GM12878 (cell line): ENCODE results near the gene PCYOX1L. TPM values are rescaled to one million over a fixed set of nuclear protein-coding genes. Genes with fewer than 3 reads are reported as not detected.

Experiments used
- ATAC-seq: fragments of 200-7000 bp; cut with Tn5 transposase; 3 replicates; pipeline ENCODE4 v1.9.1; 2020; ENCODE audit warnings: mild to moderate bottlenecking, moderate library complexity
- BruUV-seq: library from RNA; stranded (reverse); fragments of 400-500 nt; replicated peaks from 2 replicates; lab custom pipeline; 2021; lab: Mats Ljungman, UMichigan
- CTCF ChIA-PET: fragments of 300-600 bp; sonication (Branson Sonifier 250); formaldehyde crosslinking; extraction: SDS; loops from one replicate; lab custom pipeline; 2021; ENCODE audit warnings: inconsistent platforms; lab: Yijun Ruan, JAX
- POLR2A ChIA-PET: fragments of 350-600 bp; formaldehyde crosslinking; extraction: SDS; loops from one replicate; lab custom pipeline; 2021; ENCODE audit warnings: inconsistent platforms; lab: Charles Lee
- RAD21 ChIA-PET: fragments of 300-600 bp; sonication (Branson Sonifier 250); formaldehyde crosslinking; loops from one replicate; lab custom pipeline; 2023; ENCODE audit warnings: antibody characterized with exemption; ENCODE audit not compliant: unreplicated experiment; lab: Charles Lee
- SMC1A ChIA-PET: fragments of 300-600 bp; sonication (Branson Sonifier 250); formaldehyde crosslinking; loops from one replicate; lab custom pipeline; 2023; ENCODE audit not compliant: unreplicated experiment, uncharacterized antibody; lab: Charles Lee
- DNase-seq: peaks from one replicate; pipeline ENCODE4 v3.0.0-alpha.2; 2011; ENCODE audit warnings: low read depth, low spot score
- FAIRE-seq: peaks from 3 replicates; lab custom pipeline; 2011; peaks lifted over from hg19 to GRCh38; lab: Jason Lieb, UNC
- H2AFZ ChIP-seq: 2 replicates; pipeline ENCODE4 v1.6.0; 2011; ENCODE audit warnings: low read depth, low read length, control low read depth; ENCODE audit not compliant: control insufficient read depth
- H3K27ac ChIP-seq: 2 replicates; pipeline ENCODE4 v1.5.1; 2011; ENCODE audit warnings: control low read depth; ENCODE audit not compliant: control insufficient read depth, insufficient read depth
- H3K27me3 ChIP-seq, 2 experiments: replicated peaks in 1 of 2; 2 replicates each; pipeline versions ENCODE4 v1.6.0 to v1.6.1; 2011; ENCODE audit warnings: low read length in 1 of 2; ENCODE audit not compliant: control insufficient read depth in 2 of 2, insufficient read depth in 2 of 2
- H3K36me3 ChIP-seq, 2 experiments: 2 replicates each; pipeline ENCODE4 v1.5.1; 2011; ENCODE audit warnings: low read length in 1 of 2; ENCODE audit not compliant: control insufficient read depth in 2 of 2, insufficient read depth in 2 of 2
- H3K4me1 ChIP-seq: 2 replicates; pipeline ENCODE4 v1.6.1; 2011; ENCODE audit warnings: mild to moderate bottlenecking, low read length, moderate library complexity, mixed read lengths; ENCODE audit not compliant: control insufficient read depth, insufficient read depth
- H3K4me2 ChIP-seq: 2 replicates; pipeline ENCODE4 v1.6.0; 2011; ENCODE audit warnings: control low read depth; ENCODE audit not compliant: control insufficient read depth, insufficient read depth
- H3K4me3 ChIP-seq: fragments of 200-600 bp; sonication (generic); 2 replicates; pipeline ENCODE4 v1.5.1; 2016
- H3K79me2 ChIP-seq: 2 replicates; pipeline ENCODE4 v1.6.0; 2011; ENCODE audit warnings: low read length; ENCODE audit not compliant: control insufficient read depth, insufficient read depth
- H3K9ac ChIP-seq: 2 replicates; pipeline ENCODE4 v1.8.0; 2011; ENCODE audit warnings: low read length, control low read depth, mixed read lengths; ENCODE audit not compliant: control insufficient read depth, insufficient read depth
- H3K9me3 ChIP-seq: replicated peaks from 3 replicates; pipeline ENCODE4 v1.5.1; 2011; ENCODE audit warnings: mild to moderate bottlenecking, low read length; ENCODE audit not compliant: control insufficient read depth, insufficient read depth
- H4K20me1 ChIP-seq: 2 replicates; pipeline ENCODE4 v1.6.0; 2011; ENCODE audit not compliant: control insufficient read depth, insufficient read depth
- BHLHE40 ChIP-seq, 2 experiments: fragments of 450-650 bp in 1 of 2; IDR thresholded peaks; 2 replicates each; pipeline ENCODE4 v1.6.1; 2011 to 2017; ENCODE audit warnings: low read depth in 2 of 2, borderline replicate concordance in 1 of 2, improper control_type of control experiment in 1 of 2, low read length in 1 of 2, mild to moderate bottlenecking in 1 of 2
- WGBS: methylation state at CpG from one replicate; pipeline ENCODE4 v1.1.6; 2016; ENCODE audit warnings: low lambda C conversion rate; ENCODE audit not compliant: insufficient replicate concordance, insufficient coverage; ENCODE audit errors: missing lambda C conversion rate; 5-methylcytosine and 5-hydroxymethylcytosine counted together
- in situ Hi-C: fragments of 300-500 bp; cut with MboI; formaldehyde crosslinking; loops from 9 replicates; pipeline ENCODE4 v1.14.3; 2018; ENCODE audit warnings: mixed read lengths
- intact Hi-C: fragments of 100-400 bp; cut with micrococcal nuclease; formaldehyde crosslinking; loops from one replicate; pipeline ENCODE4 v1.14.2; 2022; ENCODE audit not compliant: unreplicated experiment
- polyA plus RNA-seq, 11 experiments: library from polyadenylated mRNA; depleted of rRNA in 4 of 11; unstranded in 6 of 11; stranded (reverse) in 5 of 11; fragments of >200 nt; fragmentation: Nextera tagmentation in 4 of 11; fragmentation: Illumina TruSeq in 1 of 11; extraction: Ambion mirVana in 4 of 11; extraction: Trizol in 1 of 11; gene quantifications; 1 replicate in 1 of 11; 2 replicates in 10 of 11; pipeline versions ENCODE4 v1.2.1 to v1.2.3, GENCODE V29; 2011 to 2016; ENCODE audit warnings: inconsistent platforms in 2 of 11, missing spikeins in 2 of 11, low read depth in 1 of 11
- total RNA-seq, 4 experiments: library from RNA; depleted of rRNA in 3 of 4; stranded (reverse); fragments of >200 nt in 3 of 4; fragmentation: Illumina TruSeq in 1 of 4; extraction: Trizol in 1 of 4; gene quantifications; 2 replicates each; pipeline versions ENCODE4 v1.2.1 to v1.2.3, GENCODE V29; 2013 to 2021
- TF ChIP-seq, protein P1 (sequence below): IDR thresholded peaks from 2 replicates; pipeline ENCODE4 v1.6.1; 2012; ENCODE audit warnings: mild to moderate bottlenecking, low read depth, low read length

Gene PCYOX1L
- total and polyA plus RNA-seq, 10 of the 15 experiments (the other 5 are each of a cell fraction or from before 2014, with no cell fraction given) = 2.9 to 17.0 (median 12.9) TPM

GRCh38 chr5:149405550-149406202 lies 47.8 kb downstream of the PCYOX1L start:
- H4K20me1 ChIP-seq = no peaks in the 10 kb centered on the region
- no peak overlapping the region for H3K9ac ChIP-seq
- H3K4me2 ChIP-seq = no peak overlapping the region
- no peaks in the 10 kb centered on the region for H3K9me3 ChIP-seq
- POLR2A ChIA-PET = interaction anchor here (0.6 to 0.7 kb wide), 2 partner anchors 83 to 618 kb away, joined by 3 to 4 read pairs; no protein-coding TSS in a partner anchor
- no peaks in the 10 kb centered on the region for H3K4me1 ChIP-seq
- TF ChIP-seq, protein P1, sequence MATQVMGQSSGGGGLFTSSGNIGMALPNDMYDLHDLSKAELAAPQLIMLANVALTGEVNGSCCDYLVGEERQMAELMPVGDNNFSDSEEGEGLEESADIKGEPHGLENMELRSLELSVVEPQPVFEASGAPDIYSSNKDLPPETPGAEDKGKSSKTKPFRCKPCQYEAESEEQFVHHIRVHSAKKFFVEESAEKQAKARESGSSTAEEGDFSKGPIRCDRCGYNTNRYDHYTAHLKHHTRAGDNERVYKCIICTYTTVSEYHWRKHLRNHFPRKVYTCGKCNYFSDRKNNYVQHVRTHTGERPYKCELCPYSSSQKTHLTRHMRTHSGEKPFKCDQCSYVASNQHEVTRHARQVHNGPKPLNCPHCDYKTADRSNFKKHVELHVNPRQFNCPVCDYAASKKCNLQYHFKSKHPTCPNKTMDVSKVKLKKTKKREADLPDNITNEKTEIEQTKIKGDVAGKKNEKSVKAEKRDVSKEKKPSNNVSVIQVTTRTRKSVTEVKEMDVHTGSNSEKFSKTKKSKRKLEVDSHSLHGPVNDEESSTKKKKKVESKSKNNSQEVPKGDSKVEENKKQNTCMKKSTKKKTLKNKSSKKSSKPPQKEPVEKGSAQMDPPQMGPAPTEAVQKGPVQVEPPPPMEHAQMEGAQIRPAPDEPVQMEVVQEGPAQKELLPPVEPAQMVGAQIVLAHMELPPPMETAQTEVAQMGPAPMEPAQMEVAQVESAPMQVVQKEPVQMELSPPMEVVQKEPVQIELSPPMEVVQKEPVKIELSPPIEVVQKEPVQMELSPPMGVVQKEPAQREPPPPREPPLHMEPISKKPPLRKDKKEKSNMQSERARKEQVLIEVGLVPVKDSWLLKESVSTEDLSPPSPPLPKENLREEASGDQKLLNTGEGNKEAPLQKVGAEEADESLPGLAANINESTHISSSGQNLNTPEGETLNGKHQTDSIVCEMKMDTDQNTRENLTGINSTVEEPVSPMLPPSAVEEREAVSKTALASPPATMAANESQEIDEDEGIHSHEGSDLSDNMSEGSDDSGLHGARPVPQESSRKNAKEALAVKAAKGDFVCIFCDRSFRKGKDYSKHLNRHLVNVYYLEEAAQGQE = no peak
- peak in 1 of 2 experiments; percentile 28; a peak in 1 of 4 replicates for TF ChIP-seq BHLHE40 (IDR thresholded peaks at IDR 0.05; ENCODE audit: borderline replicate concordance in 1 of 2, low read depth in 2 of 2, low read length in 1 of 2)
- intact Hi-C loops = no loop called here
- in situ Hi-C loops = no loop called here
- no TSS peak for BruUV-seq
- no peak overlapping the region for H3K27ac ChIP-seq
- H3K36me3 ChIP-seq = no peaks in the 10 kb centered on the region
- RAD21 ChIA-PET = no interaction called here
- FAIRE-seq (no peak), ATAC-seq (no peak), DNase-seq (no peak)
- no peak overlapping the region for H3K4me3 ChIP-seq
- SMC1A ChIA-PET = interaction anchor here (0.6 to 1.4 kb wide), 2 partner anchors 20 to 362 kb away, joined by 3 to 4 read pairs; no protein-coding TSS in a partner anchor
- peaks cover 0 to 2% of the 10 kb centered on the region in 2 experiments; a peak in 2 of 4 replicates for H3K27me3 ChIP-seq
- H3K79me2 ChIP-seq = no peaks in the 10 kb centered on the region
- 46% methylated on average over 16 of the region's 16 CpGs for WGBS
- H2AFZ ChIP-seq = no peak overlapping the region
- CTCF ChIA-PET = no interaction called here
